Lower leg skin (tissue), 3 donors: ENCODE measurements around the gene ZNF804B.

ENCODE experiments used
- POLR2A ChIP-seq, 2 donors: fragments of 450-650 bp; IDR thresholded peaks; one replicate each; pipeline ENCODE4 v1.6.1; 2016 to 2017; ENCODE audit warnings: antibody characterized with exemption in 2 of 2, mild to moderate bottlenecking in 1 of 2, moderate library complexity in 1 of 2
- TF ChIP-seq, protein P1 (sequence below), 3 donors: fragments of 450-650 bp; IDR thresholded peaks; one replicate each; pipeline ENCODE4 v1.5.1; 2016; ENCODE audit warnings: antibody characterized with exemption in 3 of 3, mild to moderate bottlenecking in 3 of 3, moderate library complexity in 2 of 3

GRCh38 chr7:88851220-88851619 is 91.7 kb downstream of the ZNF804B start:
- TF ChIP-seq, protein P1, sequence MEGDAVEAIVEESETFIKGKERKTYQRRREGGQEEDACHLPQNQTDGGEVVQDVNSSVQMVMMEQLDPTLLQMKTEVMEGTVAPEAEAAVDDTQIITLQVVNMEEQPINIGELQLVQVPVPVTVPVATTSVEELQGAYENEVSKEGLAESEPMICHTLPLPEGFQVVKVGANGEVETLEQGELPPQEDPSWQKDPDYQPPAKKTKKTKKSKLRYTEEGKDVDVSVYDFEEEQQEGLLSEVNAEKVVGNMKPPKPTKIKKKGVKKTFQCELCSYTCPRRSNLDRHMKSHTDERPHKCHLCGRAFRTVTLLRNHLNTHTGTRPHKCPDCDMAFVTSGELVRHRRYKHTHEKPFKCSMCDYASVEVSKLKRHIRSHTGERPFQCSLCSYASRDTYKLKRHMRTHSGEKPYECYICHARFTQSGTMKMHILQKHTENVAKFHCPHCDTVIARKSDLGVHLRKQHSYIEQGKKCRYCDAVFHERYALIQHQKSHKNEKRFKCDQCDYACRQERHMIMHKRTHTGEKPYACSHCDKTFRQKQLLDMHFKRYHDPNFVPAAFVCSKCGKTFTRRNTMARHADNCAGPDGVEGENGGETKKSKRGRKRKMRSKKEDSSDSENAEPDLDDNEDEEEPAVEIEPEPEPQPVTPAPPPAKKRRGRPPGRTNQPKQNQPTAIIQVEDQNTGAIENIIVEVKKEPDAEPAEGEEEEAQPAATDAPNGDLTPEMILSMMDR (IDR thresholded peaks at IDR 0.05), result no peak
- TF ChIP-seq POLR2A (IDR thresholded peaks at IDR 0.05), result no peak
